T-helper 9 cell (primary cell): Measurements from ENCODE around the gene PPP2R5A.
"Not testable (repeated sequence)": the region's sequence is repeated elsewhere in the genome, so short reads cannot be mapped to it uniquely, and the experiment has no call there.

ENCODE experiments used
- DNase-seq: peaks from one replicate; pipeline ENCODE4 v3.0.0-alpha.2; 2020

PPP2R5A gene

GRCh38 chr1:212359794-212360479 is 74.7 kb downstream of the PPP2R5A start:
- no peak for DNase-seq

GRCh38 chr1:212364985-212365384 is 79.8 kb downstream of the PPP2R5A start:
- no peak for DNase-seq

GRCh38 chr1:212366901-212367300 is 81.7 kb downstream of the PPP2R5A start:
- no peak for DNase-seq

- DNase-seq, result no peak
These were observed 82.4 kb downstream of the PPP2R5A start for GRCh38 chr1:212367474-212368072.

- DNase-seq, result peak; percentile 18
These were observed 82.9 kb downstream of the PPP2R5A start for GRCh38 chr1:212368073-212368484.

- no peak for DNase-seq
These were observed 90.8 kb downstream of the PPP2R5A start for GRCh38 chr1:212375986-212376385.

- no peak for DNase-seq
These were observed 92.4 kb downstream of the PPP2R5A start for GRCh38 chr1:212377644-212378043.

GRCh38 chr1:212379366-212379765 is 94.2 kb downstream of the PPP2R5A start:
- DNase-seq, result no peak

- DNase-seq, result no peak
These were observed 96.3 kb downstream of the PPP2R5A start for GRCh38 chr1:212381397-212382035.

- no peak for DNase-seq
These were observed 100.8 kb downstream of the PPP2R5A start for GRCh38 chr1:212386029-212386428.

- no peak for DNase-seq
These were observed 103.9 kb downstream of the PPP2R5A start for GRCh38 chr1:212388985-212389716.

- DNase-seq, result not testable (repeated sequence)
These were observed 110.6 kb downstream of the PPP2R5A start for GRCh38 chr1:212395678-212396437.

GRCh38 chr1:212396638-212397037 is 111.4 kb downstream of the PPP2R5A start:
- DNase-seq, result no peak

GRCh38 chr1:212397171-212397570 is 112.0 kb downstream of the PPP2R5A start:
- no peak for DNase-seq

GRCh38 chr1:212401042-212401441 is 115.8 kb downstream of the PPP2R5A start:
- DNase-seq, result no peak

- no peak for DNase-seq
These were observed 116.8 kb downstream of the PPP2R5A start for GRCh38 chr1:212401838-212402582.

GRCh38 chr1:212402666-212403321 is 117.6 kb downstream of the PPP2R5A start:
- no peak for DNase-seq

- DNase-seq, result no peak
These were observed 125.1 kb downstream of the PPP2R5A start for GRCh38 chr1:212410231-212410820.
